Brain microvascular endothelial cell (primary cell): ENCODE results near the gene IGSF9.

ENCODE experiments used
- DNase-seq: peaks from one replicate; pipeline ENCODE4 v3.0.0-alpha.2; 2020
- H3K27ac ChIP-seq: fragments of 250-450 bp; sonication (Bioruptor Pico); 2 replicates; pipeline ENCODE4 v1.5.1; 2020; ENCODE audit warnings: mild to moderate bottlenecking, moderate library complexity
- H3K27me3 ChIP-seq: fragments of 250-450 bp; sonication (Bioruptor Pico); replicated peaks from 2 replicates; pipeline ENCODE4 v1.5.1; 2020; ENCODE audit warnings: mild to moderate bottlenecking
- H3K36me3 ChIP-seq: fragments of 250-450 bp; sonication (Bioruptor Pico); replicated peaks from 2 replicates; pipeline ENCODE4 v1.5.1; 2020; ENCODE audit warnings: mild to moderate bottlenecking
- H3K4me3 ChIP-seq: 2 replicates; pipeline ENCODE4 v1.5.1; 2011; ENCODE audit warnings: low read depth, mild to moderate bottlenecking, control low read depth, low read length, moderate library complexity
- in situ Hi-C: cut with HindIII; loops from 2 replicates; pipeline ENCODE4 v1.10.0; 2017; ENCODE audit warnings: low sequenced_read_pairs, low pct_ligation_motif_present
- TF ChIP-seq, protein P1 (sequence below): IDR thresholded peaks from 2 replicates; pipeline ENCODE4 v1.5.1; 2011; ENCODE audit warnings: low read depth, mild to moderate bottlenecking, moderate library complexity, low read length, control low read depth, inconsistent platforms; ENCODE audit errors: missing control alignments

Gene IGSF9

GRCh38 chr1:159880430-159880829 lies 65.0 kb downstream of the IGSF9 start:
- TF ChIP-seq, protein P1, sequence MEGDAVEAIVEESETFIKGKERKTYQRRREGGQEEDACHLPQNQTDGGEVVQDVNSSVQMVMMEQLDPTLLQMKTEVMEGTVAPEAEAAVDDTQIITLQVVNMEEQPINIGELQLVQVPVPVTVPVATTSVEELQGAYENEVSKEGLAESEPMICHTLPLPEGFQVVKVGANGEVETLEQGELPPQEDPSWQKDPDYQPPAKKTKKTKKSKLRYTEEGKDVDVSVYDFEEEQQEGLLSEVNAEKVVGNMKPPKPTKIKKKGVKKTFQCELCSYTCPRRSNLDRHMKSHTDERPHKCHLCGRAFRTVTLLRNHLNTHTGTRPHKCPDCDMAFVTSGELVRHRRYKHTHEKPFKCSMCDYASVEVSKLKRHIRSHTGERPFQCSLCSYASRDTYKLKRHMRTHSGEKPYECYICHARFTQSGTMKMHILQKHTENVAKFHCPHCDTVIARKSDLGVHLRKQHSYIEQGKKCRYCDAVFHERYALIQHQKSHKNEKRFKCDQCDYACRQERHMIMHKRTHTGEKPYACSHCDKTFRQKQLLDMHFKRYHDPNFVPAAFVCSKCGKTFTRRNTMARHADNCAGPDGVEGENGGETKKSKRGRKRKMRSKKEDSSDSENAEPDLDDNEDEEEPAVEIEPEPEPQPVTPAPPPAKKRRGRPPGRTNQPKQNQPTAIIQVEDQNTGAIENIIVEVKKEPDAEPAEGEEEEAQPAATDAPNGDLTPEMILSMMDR: no peak
- H3K4me3 ChIP-seq: no peak overlapping the region

GRCh38 chr1:159879977-159880376 lies 65.4 kb downstream of the IGSF9 start:
- TF ChIP-seq, protein P1: no peak
- Histone ChIP-seq H3K4me3 (no peak overlapping the region), H3K27me3 (no peaks in the 10 kb centered on the region), H3K36me3 (no peaks in the 10 kb centered on the region), H3K27ac (no peak overlapping the region)
- in situ Hi-C loops: no loop called here
- DNase-seq: peak; percentile 66

More at GRCh38 chr1:159880430-159880829, 65.0 kb downstream of the IGSF9 start:
- in situ Hi-C loops: no loop called here
- H3K27me3 ChIP-seq: no peaks in the 10 kb centered on the region
- no peak overlapping the region for H3K27ac ChIP-seq
- no peaks in the 10 kb centered on the region for H3K36me3 ChIP-seq
- no peak for DNase-seq

DNA sequence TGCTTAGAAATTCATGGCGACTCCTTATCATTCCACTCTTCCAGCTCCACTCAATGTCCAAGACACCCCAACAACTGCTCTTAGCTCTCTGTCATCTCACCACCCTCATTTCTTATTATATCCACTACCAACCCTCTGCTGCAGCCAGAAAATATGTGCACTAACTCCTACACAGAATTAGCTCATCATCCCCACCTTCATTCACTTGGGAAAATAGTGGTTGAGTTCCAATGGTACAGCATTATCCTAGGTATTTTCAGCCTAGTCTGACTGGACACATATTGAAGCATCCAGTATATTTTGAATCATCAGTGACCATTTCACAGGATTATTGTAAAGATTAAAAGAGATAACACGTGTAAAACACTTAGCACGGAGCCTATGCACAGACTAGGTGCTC lies 66.3 kb downstream of the IGSF9 start:
- Histone ChIP-seq H3K27ac (no peak overlapping the region), H3K36me3 (no peaks in the 10 kb centered on the region), H3K27me3 (no peaks in the 10 kb centered on the region), H3K4me3 (no peak overlapping the region)
- DNase-seq: no peak
- TF ChIP-seq, protein P1: no peak
- in situ Hi-C loops: no loop called here

DNA sequence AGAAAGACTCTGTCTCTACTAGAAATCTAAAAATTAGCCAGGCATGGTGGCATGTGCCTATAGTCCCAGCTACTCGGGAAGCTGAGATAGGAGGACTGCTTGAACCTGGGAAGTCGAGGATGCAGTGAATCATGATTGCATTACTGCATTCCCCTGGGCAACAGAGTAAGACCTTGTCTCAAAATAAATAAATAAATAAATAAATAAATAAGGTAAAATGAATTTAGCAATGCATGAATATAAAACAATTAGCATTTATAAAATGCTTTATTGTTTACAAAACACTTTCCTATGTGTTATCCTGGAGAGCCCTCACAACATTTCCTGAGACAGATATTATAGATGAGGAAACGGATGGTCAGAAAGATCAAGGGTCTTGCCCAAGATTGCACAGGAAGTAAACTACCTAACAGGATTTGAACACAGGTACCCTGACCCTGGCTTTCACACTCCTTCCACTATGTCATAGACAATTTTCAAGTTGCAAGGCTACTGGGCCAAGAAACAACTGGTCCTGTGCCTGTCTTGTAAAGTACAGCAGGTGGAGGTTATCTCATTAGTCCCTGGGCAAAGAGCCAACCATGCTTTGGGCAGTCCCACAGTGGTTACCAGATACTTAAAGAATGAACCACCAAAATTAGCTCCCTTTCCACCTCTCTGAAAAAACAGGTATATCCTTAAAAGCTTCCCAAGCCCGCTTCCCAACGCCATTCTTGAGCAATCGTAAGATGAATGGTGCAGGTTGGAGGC lies 67.5 kb downstream of the IGSF9 start:
- H3K36me3 ChIP-seq: no peaks in the 10 kb centered on the region
- TF ChIP-seq, protein P1: no peak
- no peaks in the 10 kb centered on the region for H3K27me3 ChIP-seq
- in situ Hi-C loops: no loop called here
- no peak overlapping the region for H3K4me3 ChIP-seq
- no peak overlapping the region for H3K27ac ChIP-seq
- DNase-seq: no peak
